Measurements from ENCODE around the gene IL18.

- TF ChIP-seq POLR2AphosphoS5 (IDR thresholded peaks at IDR 0.05; ENCODE audit: low read depth, low read length) (no peak), POLR2A (IDR thresholded peaks at IDR 0.05; ENCODE audit: low read depth, low read length) (no peak)
These were observed 47.0 kb upstream of the IL18 start for GRCh38 chr11:112210890-112211289.

Data from GM12892 (cell line).